IMR-90 (cell line): ENCODE results near the gene HIVEP3. TPM values are rescaled to one million over a fixed set of nuclear protein-coding genes. Genes with fewer than 3 reads are reported as not detected.
A peak's percentile ranks its signal among the peaks of the same experiment; 100 is the strongest.

Experiments
- ATAC-seq: fragments of 200-7000 bp; cut with Tn5 transposase; 2 replicates; pipeline ENCODE4 v1.9.1; 2020; ENCODE audit warnings: low read depth, mild to moderate bottlenecking, moderate library complexity
- BruUV-seq: library from RNA; stranded (reverse); fragments of 400-500 nt; replicated peaks from 2 replicates; lab custom pipeline; 2021; lab: Mats Ljungman, UMichigan
- CTCF ChIA-PET: fragments of 300-600 bp; formaldehyde crosslinking; extraction: SDS; loops from one replicate; lab custom pipeline; 2021; ENCODE audit warnings: antibody characterized with exemption; lab: Yijun Ruan, JAX
- POLR2A ChIA-PET: fragments of 300-600 bp; sonication (Branson Sonifier 250); formaldehyde crosslinking; loops from one replicate; lab custom pipeline; 2022; ENCODE audit warnings: antibody characterized with exemption; ENCODE audit not compliant: unreplicated experiment; lab: Charles Lee
- DNase-seq: peaks from one replicate; pipeline ENCODE4 v3.0.0; 2013
- H2AFZ ChIP-seq: replicated peaks from 2 replicates; pipeline ENCODE3; 2013; ENCODE audit warnings: low read length, mild to moderate bottlenecking; ENCODE audit not compliant: poor library complexity
- H2AK5ac ChIP-seq: 2 replicates; pipeline ENCODE4 v1.6.1; 2013; ENCODE audit warnings: low read depth, low read length, inconsistent platforms
- H2AK9ac ChIP-seq: replicated peaks from 2 replicates; pipeline ENCODE3; 2013; ENCODE audit warnings: mild to moderate bottlenecking, low read depth, low read length, moderate library complexity; ENCODE audit not compliant: poor library complexity
- H2BK120ac ChIP-seq: 2 replicates; pipeline ENCODE4 v1.6.1; 2013; ENCODE audit warnings: low read depth, low read length, inconsistent platforms
- H2BK15ac ChIP-seq: 3 replicates; pipeline ENCODE4 v1.6.1; 2013; ENCODE audit warnings: low read depth, low read length, inconsistent platforms
- H2BK20ac ChIP-seq: 2 replicates; pipeline ENCODE4 v1.6.1; 2013; ENCODE audit warnings: low read depth, mild to moderate bottlenecking, inconsistent platforms, low read length, moderate library complexity
- H2BK5ac ChIP-seq: 2 replicates; pipeline ENCODE4 v1.6.1; 2013; ENCODE audit warnings: mild to moderate bottlenecking, low read depth, low read length, inconsistent platforms; ENCODE audit not compliant: poor library complexity, severe bottlenecking
- H3K14ac ChIP-seq: replicated peaks from 2 replicates; pipeline ENCODE4 v1.6.1; 2013; ENCODE audit warnings: low read depth, low read length, inconsistent platforms
- H3K18ac ChIP-seq: 2 replicates; pipeline ENCODE4 v1.6.1; 2013; ENCODE audit warnings: low read depth, low read length, control low read depth
- H3K23ac ChIP-seq: 2 replicates; pipeline ENCODE4 v1.6.1; 2013; ENCODE audit warnings: low read depth, low read length, inconsistent platforms
- H3K27ac ChIP-seq: 2 replicates; pipeline ENCODE4 v1.5.1; 2013; ENCODE audit warnings: mild to moderate bottlenecking, control low read depth, low read length; ENCODE audit not compliant: insufficient read depth
- H3K27me3 ChIP-seq: 2 replicates; pipeline ENCODE4 v1.6.1; 2013; ENCODE audit warnings: low read length; ENCODE audit not compliant: control insufficient read depth, insufficient read depth
- H3K36me3 ChIP-seq: 2 replicates; pipeline ENCODE4 v1.6.1; 2013; ENCODE audit warnings: low read length, mixed read lengths; ENCODE audit not compliant: control insufficient read depth, insufficient read depth
- H3K4ac ChIP-seq: 2 replicates; pipeline ENCODE4 v1.6.1; 2013; ENCODE audit warnings: low read depth, low read length, inconsistent platforms
- H3K4me1 ChIP-seq: 2 replicates; pipeline ENCODE4 v1.6.1; 2013; ENCODE audit warnings: low read length, mixed read lengths; ENCODE audit not compliant: control insufficient read depth, insufficient read depth
- H3K4me2 ChIP-seq: 2 replicates; pipeline ENCODE4 v1.6.1; 2013; ENCODE audit warnings: low read depth, mild to moderate bottlenecking, control low read depth, low read length, moderate library complexity
- H3K4me3 ChIP-seq: 2 replicates; pipeline ENCODE4 v1.5.1; 2013; ENCODE audit warnings: low read depth, mild to moderate bottlenecking, control low read depth, low read length, moderate library complexity; ENCODE audit not compliant: insufficient read depth
- H3K56ac ChIP-seq: 2 replicates; pipeline ENCODE4 v1.6.1; 2013; ENCODE audit warnings: low read length, inconsistent platforms; ENCODE audit not compliant: insufficient read depth; ENCODE audit errors: extremely low read depth
- H3K79me1 ChIP-seq, 2 experiments: 2 replicates each; pipeline ENCODE4 v1.6.1; 2013; ENCODE audit warnings: low read length in 2 of 2, inconsistent platforms in 1 of 2, low read depth in 1 of 2
- H3K9ac ChIP-seq: 2 replicates; pipeline ENCODE4 v1.6.1; 2013; ENCODE audit warnings: low read depth, low read length, control low read depth
- H3K9me1 ChIP-seq: 2 replicates; pipeline ENCODE4 v1.6.1; 2013; ENCODE audit warnings: low read length, inconsistent platforms; ENCODE audit not compliant: insufficient read depth
- H3K9me3 ChIP-seq: 2 replicates; pipeline ENCODE4 v1.6.1; 2013; ENCODE audit warnings: low read length; ENCODE audit not compliant: control insufficient read depth, insufficient read depth
- H4K20me1 ChIP-seq: 2 replicates; pipeline ENCODE4 v1.6.1; 2013; ENCODE audit warnings: low read length, inconsistent platforms; ENCODE audit not compliant: insufficient read depth
- H4K5ac ChIP-seq: 2 replicates; pipeline ENCODE4 v1.6.1; 2013; ENCODE audit warnings: mild to moderate bottlenecking, low read depth, low read length, control low read depth
- H4K8ac ChIP-seq, 2 experiments: 2 replicates each; pipeline ENCODE4 v1.6.1; 2013; ENCODE audit warnings: low read depth in 2 of 2, low read length in 2 of 2, control low read depth in 1 of 2, inconsistent platforms in 1 of 2
- H4K91ac ChIP-seq: 2 replicates; pipeline ENCODE4 v1.6.1; 2013; ENCODE audit warnings: low read depth, low read length, inconsistent platforms; ENCODE audit not compliant: insufficient read depth
- BHLHE40 ChIP-seq: fragments of 150-350 bp; IDR thresholded peaks from 2 replicates; pipeline ENCODE4 v1.6.1; 2016; ENCODE audit warnings: mild to moderate bottlenecking, low read depth, low read length
- CHD1 ChIP-seq: IDR thresholded peaks from 2 replicates; pipeline ENCODE4 v1.6.1; 2012; ENCODE audit warnings: low read depth, low read length, improper control_type of control experiment
- CTCF ChIP-seq: conservative IDR thresholded peaks from 2 replicates; pipeline ENCODE4 v1.5.1; 2012; ENCODE audit warnings: mild to moderate bottlenecking, low read depth, low read length, improper control_type of control experiment
- MXI1 ChIP-seq: IDR thresholded peaks from 2 replicates; pipeline ENCODE4 v1.6.1; 2012; ENCODE audit warnings: low read depth, mild to moderate bottlenecking, low read length, moderate library complexity, borderline replicate concordance
- NFE2L2 ChIP-seq: fragments of 150-350 bp; IDR thresholded peaks from 2 replicates; pipeline ENCODE4 v1.6.1; 2016; ENCODE audit warnings: low read depth, mild to moderate bottlenecking, low read length
- POLR2A ChIP-seq: IDR thresholded peaks from 2 replicates; pipeline ENCODE4 v1.6.1; 2012; ENCODE audit warnings: mild to moderate bottlenecking, low read depth, low read length
- RAD21 ChIP-seq: IDR thresholded peaks from 2 replicates; pipeline ENCODE4 v1.6.1; 2012; ENCODE audit warnings: low read length, improper control_type of control experiment
- SMC3 ChIP-seq: fragments of 150-350 bp; IDR thresholded peaks from 2 replicates; pipeline ENCODE4 v1.6.1; 2016; ENCODE audit warnings: low read depth, mild to moderate bottlenecking, antibody characterized with exemption, low read length, moderate library complexity
- WGBS, 2 experiments: methylation state at CpG; one replicate each; pipeline versions ENCODE4 v1.1.5 to v1.1.7; 2013; ENCODE audit warnings: missing lambda C conversion rate in 2 of 2; ENCODE audit not compliant: insufficient read length in 1 of 2; ENCODE audit errors: extremely low coverage in 2 of 2; 5-methylcytosine and 5-hydroxymethylcytosine counted together
- dilution Hi-C: fragments of 300-500 bp; cut with HindIII; formaldehyde crosslinking; loops from one replicate; pipeline ENCODE4 v1.14.3; 2018; ENCODE audit warnings: low sequenced_read_pairs; ENCODE audit not compliant: unreplicated experiment
- in situ Hi-C: fragments of 300-500 bp; cut with MboI; formaldehyde crosslinking; loops from 3 replicates; pipeline ENCODE4 v1.14.3; 2019; ENCODE audit warnings: low sequenced_read_pairs, inconsistent platforms, mixed read lengths
- intact Hi-C: fragments of 100-400 bp; cut with micrococcal nuclease; formaldehyde crosslinking; loops from 2 replicates; pipeline ENCODE4 v1.10.0; 2022
- polyA plus RNA-seq, 3 experiments: library from polyadenylated mRNA; depleted of rRNA; stranded (reverse); fragments of >200 nt; gene quantifications; 2 replicates each; pipeline ENCODE4 v1.2.3, GENCODE V29; 2012; ENCODE audit warnings: low replicate concordance in 1 of 3
- total RNA-seq: library from RNA; depleted of rRNA; stranded (reverse); fragments of >200 nt; gene quantifications from 2 replicates; pipeline ENCODE4 v1.2.3, GENCODE V29; 2012

Gene HIVEP3
- total and polyA plus RNA-seq, 2 of the 4 experiments (the other 2 are of a cell fraction): 1.4 to 4.0 TPM

- no peak overlapping the region for H4K8ac ChIP-seq
- no peaks in the 10 kb centered on the region for H3K36me3 ChIP-seq
- H3K79me1 ChIP-seq: no peaks in the 10 kb centered on the region
- H2BK15ac ChIP-seq: no peak overlapping the region
- no peak overlapping the region for H4K91ac ChIP-seq
- H3K9me1 ChIP-seq: 0 out of 2 replicates have a peak, but pooled peaks cover 6% of the 10 kb centered on the region
- CTCF ChIA-PET: no interaction called here
- TF ChIP-seq NFE2L2: no peak
- TF ChIP-seq CTCF: no peak
- no peak for TF ChIP-seq CHD1
- no peak for TF ChIP-seq POLR2A
- TF ChIP-seq RAD21: no peak
- TF ChIP-seq MXI1: no peak
- TF ChIP-seq BHLHE40: no peak
- TF ChIP-seq SMC3: no peak
- H3K23ac ChIP-seq: no peak overlapping the region
- no peak overlapping the region for H2BK120ac ChIP-seq
- no peak overlapping the region for H2AK5ac ChIP-seq
- H3K4me1 ChIP-seq: no peaks in the 10 kb centered on the region
- H3K9ac ChIP-seq: no peak overlapping the region
- H3K4me2 ChIP-seq: no peak overlapping the region
- H3K56ac ChIP-seq: no peak overlapping the region
- dilution Hi-C loops (no loop called here), intact Hi-C loops (no loop called here), in situ Hi-C loops (no loop called here)
- no TSS peak for BruUV-seq
- no peak for ATAC-seq
- H3K18ac ChIP-seq: no peak overlapping the region
- no peaks in the 10 kb centered on the region for H4K20me1 ChIP-seq
- no peak overlapping the region for H3K14ac ChIP-seq
- no peaks in the 10 kb centered on the region for H3K9me3 ChIP-seq
- H2BK20ac ChIP-seq: no peak overlapping the region
- H3K27ac ChIP-seq: no peak overlapping the region
- no peak overlapping the region for H2AFZ ChIP-seq
- H3K4ac ChIP-seq: no peak overlapping the region
- H3K27me3 ChIP-seq: no peaks in the 10 kb centered on the region
- 82 to 100% methylated on average over 4 to 8 of the region's 18 CpGs for WGBS, 2 experiments
- POLR2A ChIA-PET: no interaction called here
- H3K4me3 ChIP-seq: no peak overlapping the region
- no peak overlapping the region for H2AK9ac ChIP-seq
- peak overlapping the region; percentile 13 for H2BK5ac ChIP-seq
- DNase-seq: no peak
- no peak overlapping the region for H4K5ac ChIP-seq
Observed at GRCh38 chr1:41525891-41526587, 392.7 kb downstream of the HIVEP3 start.
